Stimulated activated CD8-positive, alpha-beta memory T cell treated with anti-CD3 and anti-CD28 coated beads, Interleukin-15, amount 100 ng/mL, for 48 hours (primary cell): Measurements from ENCODE around the gene COX7B2.

ENCODE experiments used
- DNase-seq, 2 donors: peaks; one replicate each; pipeline ENCODE4 v3.0.0-alpha.2; 2020; ENCODE audit warnings: low read depth in 2 of 2

Gene COX7B2

DNA sequence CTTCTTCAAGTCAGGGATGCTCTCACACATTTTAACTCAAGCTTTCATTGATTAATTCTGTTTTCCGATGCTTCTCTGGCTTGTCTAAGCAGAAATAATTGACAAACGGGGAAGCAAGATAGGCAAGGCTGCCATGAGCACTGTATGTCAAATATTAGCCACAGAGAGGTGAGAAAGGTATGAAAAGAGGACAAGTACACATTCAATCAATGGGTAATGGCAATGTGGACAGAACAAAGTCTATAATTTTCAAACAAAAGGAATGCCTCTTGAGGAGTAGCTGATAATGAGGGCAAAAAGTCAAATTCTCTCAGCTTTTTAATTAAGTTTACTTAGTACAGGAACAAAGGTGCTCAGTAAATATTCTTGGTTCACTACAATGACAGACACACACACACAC lies 19.6 kb downstream of the COX7B2 start:
- DNase-seq: no peak

DNA sequence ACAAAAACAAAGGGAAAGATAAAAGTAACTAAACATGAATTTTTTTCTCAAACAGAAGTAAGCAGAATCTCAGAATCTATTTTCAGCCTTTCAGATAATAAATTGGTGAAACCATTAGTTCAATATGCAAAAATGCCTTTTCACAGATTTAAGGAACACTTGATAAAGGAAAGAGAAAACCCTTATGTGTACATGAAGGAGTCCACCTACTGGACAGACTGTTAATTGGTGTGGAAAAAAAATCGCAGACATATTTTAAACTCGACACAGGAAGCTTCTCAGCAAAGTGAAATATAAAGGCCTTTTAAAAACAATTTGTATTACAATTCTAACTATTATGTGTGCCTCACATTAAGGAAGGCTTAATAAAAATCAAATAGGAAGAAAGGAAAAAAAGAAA lies 22.3 kb downstream of the COX7B2 start:
- no peak for DNase-seq

DNA sequence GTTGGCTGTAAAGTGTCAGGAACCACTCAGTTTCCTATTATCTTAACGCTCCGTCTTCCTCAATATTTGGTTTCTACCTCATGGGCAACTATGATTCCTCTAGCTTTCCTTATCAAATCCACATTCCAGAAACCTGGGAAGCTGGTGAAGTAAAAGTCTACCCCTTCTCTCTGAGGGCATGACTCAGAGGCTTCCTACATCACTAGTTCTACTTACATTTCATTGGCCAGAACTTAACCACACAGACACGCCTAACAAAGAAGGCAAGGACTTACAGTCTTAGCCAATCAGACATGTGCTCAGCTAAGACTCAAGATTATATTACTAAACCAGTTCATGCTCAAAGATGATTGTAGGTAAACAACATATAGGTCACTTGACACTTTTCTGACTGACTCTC lies 30.4 kb downstream of the COX7B2 start:
- DNase-seq: no peak

DNA sequence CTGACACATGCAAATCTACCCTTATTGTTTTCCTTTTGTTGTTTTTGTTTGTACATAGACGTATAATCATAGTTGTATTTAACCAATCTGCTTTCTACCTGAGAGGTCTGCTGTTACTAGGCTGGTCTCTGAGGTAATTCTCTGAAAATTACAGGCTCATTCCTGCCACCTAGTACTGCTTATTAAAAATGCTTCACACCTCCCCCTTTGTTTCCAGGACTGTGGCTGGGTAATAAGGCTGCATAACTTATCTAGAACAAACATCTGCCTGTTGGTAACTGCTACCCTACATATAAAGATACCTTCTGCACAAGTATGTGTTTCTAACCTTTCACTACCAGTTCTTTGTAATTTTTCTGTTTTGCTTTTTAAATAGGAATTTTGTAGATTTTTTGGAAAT lies 34.2 kb downstream of the COX7B2 start:
- DNase-seq: no peak

DNA sequence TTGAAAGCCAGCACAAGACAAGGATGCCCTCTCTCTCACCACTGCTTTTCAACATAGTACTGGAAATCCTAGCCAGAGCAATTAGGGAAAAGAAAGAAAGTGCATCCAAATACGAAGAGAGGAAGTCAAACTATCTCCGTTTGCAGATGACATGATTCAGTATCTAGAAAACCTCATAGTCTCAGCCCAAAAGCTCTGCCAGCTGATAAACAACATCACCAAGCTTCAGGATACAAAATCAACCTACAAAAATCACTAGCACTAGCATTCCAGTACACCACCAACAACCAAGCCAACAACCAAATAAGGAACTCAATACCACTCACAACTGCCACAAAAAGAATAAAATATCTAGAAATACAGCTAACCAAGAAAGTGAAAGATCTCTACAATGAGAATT lies 38.6 kb downstream of the COX7B2 start:
- no peak for DNase-seq

DNA sequence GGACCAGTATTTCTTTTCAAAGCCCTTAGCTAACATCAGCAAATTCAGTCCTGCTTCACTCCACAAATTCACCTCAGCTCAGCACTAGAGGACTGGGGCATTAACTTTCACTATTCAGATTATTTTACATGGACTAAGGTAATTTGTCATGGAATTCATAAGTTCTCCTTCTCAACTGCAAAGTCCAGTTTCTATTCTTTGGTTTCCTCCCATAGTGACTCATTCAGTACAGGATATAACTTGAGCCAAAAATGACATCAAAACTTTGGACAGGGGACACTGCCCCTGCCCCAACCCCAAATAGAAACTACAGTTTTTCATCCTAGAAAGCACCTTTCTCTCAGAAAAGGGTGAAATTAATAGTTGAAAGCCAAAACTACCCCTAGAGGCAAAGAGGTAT lies 52.7 kb downstream of the COX7B2 start:
- DNase-seq: no peak

DNA sequence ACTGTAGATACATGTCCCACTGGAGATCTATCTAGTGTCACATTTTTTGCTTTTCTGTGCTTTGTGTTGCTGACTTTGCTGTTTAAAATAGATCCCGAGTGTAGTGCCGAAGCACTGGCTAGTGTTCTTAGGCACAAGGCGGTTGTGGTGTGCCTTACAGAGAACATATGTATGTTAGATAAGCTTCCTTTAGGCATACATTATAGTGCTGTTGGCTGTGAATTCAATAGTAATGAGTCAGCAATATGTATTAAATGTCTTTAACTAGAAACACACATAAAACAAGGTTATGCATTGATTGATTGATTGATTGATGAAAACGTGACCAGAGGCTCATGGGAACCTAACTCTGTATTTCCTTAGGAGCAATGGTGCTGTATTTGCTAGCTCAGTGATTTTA lies 56.2 kb downstream of the COX7B2 start:
- no peak for DNase-seq

DNA sequence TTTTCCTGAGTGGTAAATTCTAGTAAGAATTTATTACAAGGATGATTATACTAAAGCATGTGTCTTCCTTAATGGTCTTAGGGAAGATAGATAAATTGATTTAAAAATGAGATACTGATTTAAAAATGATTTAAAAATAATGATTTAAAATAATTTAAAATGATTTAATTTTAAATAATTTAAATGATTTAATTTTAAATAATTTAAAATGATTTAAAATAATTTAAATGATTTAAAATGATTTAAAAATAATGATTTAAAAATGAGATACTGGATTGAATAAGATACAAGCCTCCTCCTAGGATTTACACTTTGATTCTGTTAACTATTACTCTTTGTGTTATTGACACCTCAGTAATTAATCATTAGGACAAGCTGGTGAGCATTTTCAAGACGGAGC lies 59.0 kb downstream of the COX7B2 start:
- DNase-seq: no peak

DNA sequence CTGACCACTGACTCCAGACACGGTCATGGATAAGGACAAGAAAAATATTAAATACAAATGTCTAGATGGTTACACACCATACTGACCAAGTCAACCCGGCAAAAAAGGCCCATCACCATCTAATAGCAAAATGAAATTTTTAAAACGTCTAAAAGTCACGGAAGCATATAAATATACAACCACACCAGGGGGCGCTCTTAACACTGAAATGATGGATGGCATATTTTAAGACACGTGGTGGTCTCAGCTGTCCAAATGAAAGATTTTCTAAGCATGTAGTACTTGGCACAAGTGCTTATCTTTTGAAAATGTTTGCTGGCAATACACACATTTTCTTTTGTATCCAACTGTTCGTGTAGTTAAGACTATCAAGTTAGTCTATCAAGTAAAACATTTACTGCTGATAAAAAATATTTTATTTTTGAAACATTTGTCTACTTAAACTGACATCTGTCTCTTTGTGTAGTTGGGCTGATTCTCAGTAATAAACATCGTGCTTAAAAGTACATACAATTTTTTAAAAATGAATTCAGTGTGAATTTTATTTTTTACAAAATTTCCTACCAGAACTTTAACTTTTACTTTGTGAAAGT lies 64.6 kb downstream of the COX7B2 start:
- DNase-seq: peak in 1 of 2 donors; percentile 14

DNA sequence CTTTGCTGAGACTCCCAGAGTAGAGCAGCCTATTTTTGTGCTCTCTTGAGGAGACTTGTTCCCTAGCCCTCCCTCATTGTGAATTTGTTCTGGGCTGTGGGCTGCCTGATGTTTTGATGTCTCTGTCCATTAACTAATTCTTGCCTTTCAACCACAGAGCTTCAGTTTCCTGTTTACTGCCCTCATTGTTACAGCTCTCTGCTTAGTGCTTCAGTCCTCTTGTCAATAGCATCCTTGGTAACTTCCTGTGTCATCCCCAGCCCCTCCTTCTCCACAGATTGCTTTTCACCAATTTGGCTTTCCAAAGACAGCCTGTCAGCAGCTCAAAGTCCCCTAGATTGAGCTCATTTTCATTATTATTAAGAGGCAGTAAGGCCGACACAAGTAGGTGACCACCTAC lies 69.9 kb downstream of the COX7B2 start:
- DNase-seq: no peak

DNA sequence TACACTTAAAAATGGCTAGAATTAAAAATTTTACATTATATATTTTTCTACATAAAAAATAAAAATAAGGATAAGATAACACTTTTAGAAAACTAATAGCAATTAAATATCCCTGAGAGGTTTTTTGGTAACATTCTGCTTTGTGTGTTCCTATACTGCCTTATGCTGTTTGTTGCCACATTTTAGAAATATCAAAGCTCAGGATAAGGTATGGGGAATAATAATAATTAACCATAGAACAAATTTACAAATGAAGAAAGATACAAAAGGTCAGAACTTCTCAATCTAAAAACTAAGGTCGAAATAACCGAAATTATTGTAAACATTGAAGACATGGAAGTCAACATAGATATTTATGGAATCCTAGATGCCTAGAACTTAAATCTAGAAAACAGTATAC lies 71.4 kb downstream of the COX7B2 start:
- DNase-seq: no peak

DNA sequence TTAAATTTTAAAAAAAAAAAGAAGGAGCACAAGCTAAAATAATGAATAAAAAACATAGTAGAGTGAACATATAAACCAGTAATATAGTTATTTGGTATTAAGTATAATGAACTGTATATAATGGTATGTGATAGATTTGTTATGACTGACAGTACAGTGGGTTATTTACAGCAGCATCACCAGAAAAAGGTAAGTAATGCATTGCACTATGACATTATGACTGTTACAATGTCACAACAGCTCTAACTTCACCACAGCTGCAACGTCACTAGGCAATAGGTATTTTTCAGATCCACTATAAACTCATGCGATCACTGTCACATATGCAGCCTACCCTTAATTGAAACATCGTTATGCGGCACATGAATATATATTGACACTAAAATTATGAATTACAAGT lies 72.5 kb downstream of the COX7B2 start:
- DNase-seq: no peak

DNA sequence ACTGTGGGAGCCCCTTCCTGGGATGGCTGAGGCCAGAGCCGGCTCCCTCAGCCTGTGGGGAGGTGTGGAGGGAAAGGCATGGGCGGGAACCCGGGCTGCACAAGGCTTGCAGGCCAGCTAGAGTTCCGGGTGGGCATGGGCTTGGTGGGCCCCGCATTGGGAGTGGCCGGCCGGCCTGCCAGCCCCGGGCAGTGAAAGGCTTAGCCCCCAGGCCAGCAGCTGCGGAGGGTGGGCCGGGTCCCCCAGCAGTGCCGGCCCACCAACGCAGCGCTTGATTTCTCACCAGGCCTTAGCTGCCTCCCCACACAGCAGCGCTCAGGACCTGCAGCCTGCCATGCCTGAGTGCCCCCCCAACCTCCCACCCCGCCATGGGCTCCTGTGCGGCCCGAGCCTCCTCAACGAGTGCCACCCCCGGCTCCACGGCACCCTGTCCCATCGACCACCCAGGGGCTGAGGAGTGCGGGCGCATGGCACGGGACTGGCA lies 78.0 kb downstream of the COX7B2 start:
- no peak for DNase-seq

DNA sequence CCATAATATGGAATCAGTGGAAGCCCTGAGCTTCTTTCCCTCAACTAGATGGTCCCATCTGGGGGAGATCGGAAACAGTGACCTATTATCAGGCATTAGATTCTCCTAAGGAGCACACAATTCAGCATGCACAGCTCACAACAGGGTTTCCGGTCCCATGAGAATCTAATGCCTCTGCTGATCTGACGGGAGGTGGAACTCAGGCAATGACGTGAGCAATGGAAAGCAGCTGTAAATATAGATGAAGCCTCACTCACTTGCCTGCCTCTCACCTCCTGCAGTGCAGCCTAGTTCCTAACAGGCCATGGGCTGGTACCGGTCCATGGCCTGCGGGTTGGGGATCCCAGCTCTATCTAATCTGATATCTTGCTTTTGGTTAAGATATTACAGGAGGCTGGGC lies 88.9 kb downstream of the COX7B2 start:
- DNase-seq: no peak

DNA sequence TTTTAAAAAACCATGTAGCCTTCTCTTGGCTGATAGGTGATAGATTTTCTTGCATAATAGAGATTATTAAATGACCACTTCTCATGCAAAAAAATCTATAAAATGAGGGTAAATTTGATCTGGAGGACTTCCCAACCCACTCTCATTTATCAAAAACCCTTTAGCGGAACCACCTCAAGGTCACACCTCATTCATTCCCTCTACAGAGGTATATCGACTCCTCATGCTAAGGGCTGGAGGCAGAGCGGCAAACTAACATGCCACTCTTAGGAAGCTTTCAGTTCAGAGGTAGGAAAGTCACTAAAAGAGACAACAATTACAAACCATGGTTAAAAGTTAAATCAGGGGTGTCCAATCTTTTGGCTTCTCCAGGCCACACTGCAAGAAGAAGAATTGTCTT lies 90.0 kb downstream of the COX7B2 start:
- no peak for DNase-seq

DNA sequence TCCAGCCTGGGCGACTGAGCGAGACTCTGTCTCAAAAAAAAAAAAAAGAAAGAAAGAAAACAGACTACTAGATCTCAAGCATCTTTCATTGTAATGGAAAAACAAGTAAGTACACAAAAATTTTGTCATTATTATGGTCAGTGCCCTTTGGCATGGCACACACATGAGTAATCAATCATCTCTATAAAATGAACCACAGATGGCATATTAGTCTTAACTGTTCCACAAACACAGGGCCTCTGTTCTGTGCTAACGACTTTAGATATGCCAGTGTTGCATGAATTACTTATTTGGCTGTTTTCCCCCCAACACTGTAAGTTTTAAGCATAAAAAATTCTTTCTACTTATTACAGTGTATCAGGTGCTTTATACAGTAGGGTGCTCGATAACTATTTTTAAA lies 90.4 kb downstream of the COX7B2 start:
- no peak for DNase-seq

DNA sequence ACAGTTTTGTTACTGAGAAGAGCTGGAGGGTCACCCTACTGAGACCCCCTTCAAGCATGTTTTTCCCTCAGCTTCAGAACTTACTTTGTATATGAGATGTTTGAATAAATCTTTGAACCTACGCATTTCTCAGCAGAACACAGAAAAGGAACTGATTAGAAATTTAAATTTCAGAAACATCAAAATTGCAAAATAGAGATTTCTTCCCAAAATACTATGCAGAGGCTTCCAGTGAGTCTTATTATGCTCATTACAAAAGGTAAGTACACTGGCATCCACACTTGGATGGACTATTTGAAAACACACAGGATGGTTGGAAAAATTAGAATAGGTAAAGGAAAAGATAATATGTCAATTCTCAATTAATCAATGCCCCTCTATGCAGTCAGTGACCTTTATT lies 91.2 kb downstream of the COX7B2 start:
- DNase-seq: no peak

DNA sequence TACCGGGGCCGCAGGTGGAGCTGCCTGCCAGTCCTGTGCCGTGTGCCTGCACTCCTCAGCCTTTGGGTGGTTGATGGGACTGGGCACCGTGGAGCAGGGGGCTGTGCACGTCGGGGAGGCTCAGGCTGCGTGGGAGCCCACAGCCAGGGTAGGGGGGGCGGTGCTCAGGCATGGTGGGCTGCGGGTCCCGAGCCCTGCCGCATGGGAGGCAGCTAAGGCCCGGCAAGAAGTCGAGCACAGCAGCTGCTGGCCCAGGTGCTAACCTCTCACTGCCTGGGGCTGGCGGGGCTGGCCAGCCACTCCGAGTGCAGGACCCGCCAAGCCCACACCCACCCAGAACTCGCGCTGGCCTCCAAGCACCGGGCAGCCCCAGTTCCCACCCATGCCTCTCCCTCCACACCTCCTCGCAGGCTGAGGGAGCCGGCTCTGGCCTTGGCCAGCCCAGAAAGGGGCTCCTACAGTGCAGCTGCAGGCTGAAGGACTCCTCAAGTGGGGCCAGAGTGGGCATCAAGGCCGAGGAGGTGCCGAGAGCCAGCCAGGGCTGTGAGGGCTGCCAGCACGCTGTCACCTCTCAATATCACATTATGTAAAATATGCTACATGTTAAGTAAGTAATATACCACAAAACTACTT lies 104.1 kb downstream of the COX7B2 start:
- no peak for DNase-seq

DNA sequence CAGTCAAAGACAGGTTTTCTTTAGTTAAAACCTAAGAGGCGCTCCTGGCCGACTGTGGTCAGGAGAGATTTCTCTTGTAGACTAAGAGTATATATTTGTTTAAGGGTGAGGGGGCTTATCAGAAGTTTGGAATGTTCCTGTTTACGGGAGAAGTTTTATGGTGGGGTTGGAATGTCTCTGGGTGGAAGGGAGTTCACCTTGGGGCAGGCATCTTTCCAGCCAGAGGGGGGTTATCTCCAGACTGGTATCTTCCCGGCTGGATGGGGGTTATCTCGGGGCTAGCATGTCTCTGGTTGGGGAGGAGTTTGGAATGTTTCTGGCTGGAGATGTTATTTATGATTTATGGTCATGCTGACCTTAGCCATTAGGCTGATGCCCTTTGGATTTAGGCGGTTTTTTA lies 116.0 kb downstream of the COX7B2 start:
- DNase-seq: no peak

DNA sequence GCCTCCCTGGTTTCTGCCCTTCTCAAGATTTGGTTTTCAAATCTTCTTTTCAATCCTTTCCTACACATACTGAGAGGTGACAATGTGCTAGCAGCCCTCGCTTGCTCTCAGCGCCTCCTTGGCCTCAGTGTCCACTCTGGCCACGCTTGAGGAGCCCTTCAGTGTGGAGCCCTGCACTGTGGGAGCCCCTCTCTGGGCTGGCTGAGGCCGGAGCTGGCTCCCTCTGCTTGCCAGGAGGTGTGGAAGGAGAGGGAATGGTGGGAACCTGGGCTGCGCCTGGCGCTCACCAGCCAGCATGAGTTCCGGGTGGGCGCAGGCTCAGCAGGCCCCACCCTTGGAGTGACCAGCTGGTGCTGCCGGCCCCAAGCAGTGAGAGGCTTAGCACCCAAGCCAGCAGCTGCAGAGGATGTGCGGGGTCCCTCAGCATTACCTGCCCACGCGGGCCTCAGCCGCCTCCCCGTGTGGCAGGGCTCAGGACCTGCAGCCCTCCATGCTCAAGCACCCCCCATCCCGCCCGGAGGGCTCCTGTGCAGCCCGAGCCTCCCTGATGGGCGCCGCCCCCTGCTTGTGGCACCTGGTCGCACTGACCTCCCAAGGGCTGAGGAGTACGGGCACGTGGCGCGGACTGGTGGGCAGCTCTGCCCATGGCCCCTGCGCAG lies 127.5 kb downstream of the COX7B2 start:
- DNase-seq: no peak

DNA sequence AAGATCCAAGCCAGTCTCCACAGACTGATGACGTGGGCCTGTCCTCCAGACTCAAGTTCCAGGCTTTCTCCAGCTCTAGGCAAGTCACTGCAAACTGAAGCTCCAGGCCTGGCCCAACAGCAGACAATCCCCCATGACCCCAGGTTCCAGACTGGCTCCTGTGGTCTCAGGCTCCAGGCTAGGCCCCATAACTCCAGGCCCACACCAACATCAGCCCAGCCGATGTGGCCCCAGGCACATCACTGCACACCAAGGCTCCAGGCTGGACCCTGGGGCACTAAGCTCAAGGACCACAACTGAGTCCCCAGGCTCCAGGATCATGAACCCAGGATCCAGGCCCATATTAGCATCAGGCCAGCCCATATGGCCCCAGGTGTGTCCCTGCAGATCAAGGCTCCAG lies 143.6 kb downstream of the COX7B2 start:
- DNase-seq: no peak

DNA sequence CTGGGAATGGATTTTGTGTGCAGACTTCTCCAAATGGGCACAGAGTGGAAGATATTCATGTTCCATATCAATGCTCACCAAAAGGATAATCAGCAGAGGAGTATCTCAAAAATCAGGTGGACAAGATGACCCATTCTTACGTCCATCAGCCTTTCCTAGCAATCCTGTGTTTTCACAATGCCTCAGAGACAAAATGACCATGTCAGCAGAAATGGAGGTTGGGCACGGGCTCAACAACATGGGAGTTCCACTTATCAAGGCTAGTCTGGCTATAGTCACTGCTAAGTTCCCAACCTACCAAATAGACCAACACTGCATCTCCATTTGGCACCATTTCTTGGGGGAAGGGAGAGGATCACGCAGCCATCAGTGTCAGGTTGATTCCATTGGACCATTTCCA lies 179.0 kb downstream of the COX7B2 start:
- no peak for DNase-seq

DNA sequence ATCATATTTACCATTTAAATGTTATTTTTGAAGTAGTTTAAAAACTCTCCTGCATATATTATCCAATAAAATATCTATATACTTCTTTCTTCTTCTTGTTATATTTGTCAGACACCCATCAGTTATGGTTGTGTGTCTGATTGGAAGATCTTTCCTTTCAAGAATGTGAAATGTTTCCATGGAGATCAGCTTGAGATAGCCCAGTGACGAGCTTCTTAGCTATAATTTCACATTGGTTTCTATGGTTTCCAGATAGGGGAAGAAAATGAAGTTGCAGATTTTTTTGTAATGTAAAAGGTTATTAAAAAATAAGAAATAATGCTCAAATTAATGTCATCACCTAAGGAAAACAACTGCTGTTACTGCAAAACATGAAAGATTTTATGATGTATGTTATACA lies 189.0 kb downstream of the COX7B2 start:
- no peak for DNase-seq

DNA sequence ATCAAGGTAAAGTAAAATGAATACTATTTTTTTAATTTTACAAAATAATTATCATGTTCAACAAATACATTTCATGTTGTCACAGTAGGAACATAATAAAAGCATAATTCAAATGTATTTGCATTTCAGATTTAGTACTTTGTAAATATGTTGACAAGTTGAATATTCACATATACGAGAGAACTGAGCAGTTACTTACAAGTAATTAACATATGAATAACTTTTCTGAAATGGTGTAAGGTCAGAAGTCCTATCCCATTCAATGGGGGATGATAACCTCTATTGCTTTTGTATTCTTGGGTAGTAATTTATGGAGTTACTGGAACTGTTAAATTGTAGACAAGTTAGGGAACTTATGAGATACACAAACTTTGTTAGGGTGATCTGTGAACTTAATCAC lies 191.1 kb downstream of the COX7B2 start:
- no peak for DNase-seq
